Left colon (tissue), 2 donors: ENCODE measurements around the gene PIWIL4. TPM values are rescaled to one million over a fixed set of nuclear protein-coding genes. Genes with fewer than 3 reads are reported as not detected.
A peak's percentile ranks its signal among the peaks of the same experiment; 100 is the strongest.
"Not testable (repeated sequence)": the region's sequence is repeated elsewhere in the genome, so short reads cannot be mapped to it uniquely, and the experiment has no call there.

Experiments
- ATAC-seq: fragments of 200-7000 bp; cut with Tn5 transposase; one replicate; pipeline ENCODE4 v1.9.1; 2020; ENCODE audit warnings: mild to moderate bottlenecking, moderate library complexity
- DNase-seq, 2 donors: peaks; one replicate each; pipeline ENCODE4 v3.0.0-alpha.2; 2020
- intact Hi-C, 2 donors: fragments of 100-400 bp; cut with DNase I in 1 of 2; cut with micrococcal nuclease in 1 of 2; formaldehyde crosslinking; loops; one replicate each; pipeline versions ENCODE4 v1.11.2 to v1.14.0; 2022; cut with DNase I, micrococcal nuclease
- total RNA-seq, 2 donors: library from RNA; stranded (reverse); fragmentation: NEBNext Ultra II Directional; extraction: Animal tissue kit (Norgen Biotek cat#: 25700); gene quantifications; one replicate each; pipeline ENCODE4 v1.2.1, GENCODE V29; 2021
- donor health status: DM: no; HTN: no; CAD: no.
- donor health status: DM: yes; HTN: yes; CAD: no.

PIWIL4 gene
- total RNA-seq, 2 donors from 2014 or later = 5.9 to 7.5 TPM

- DNase-seq (no peak), ATAC-seq (no peak)
- intact Hi-C loops = loop anchor here in 1 of 2 donors (5.0 kb wide), 1 partner anchor 87 kb away; no protein-coding TSS in a partner anchor
These were observed 37.3 kb downstream of the PIWIL4 start for GRCh38 chr11:94604482-94604881.

- intact Hi-C loops = no loop called here
- ATAC-seq = no peak
These were observed 46.0 kb downstream of the PIWIL4 start for GRCh38 chr11:94613120-94613519.

GRCh38 chr11:94623120-94623735 lies 56.1 kb downstream of the PIWIL4 start:
- ATAC-seq (peak; percentile 86), DNase-seq (peak in 1 of 2 donors; percentile 26)
- intact Hi-C loops = loop anchor here in 1 of 2 donors (5.0 kb wide), 1 partner anchor 274 kb away; no protein-coding TSS in a partner anchor

More at GRCh38 chr11:94613120-94613519, 46.0 kb downstream of the PIWIL4 start:
- DNase-seq = no peak

- intact Hi-C loops, ATAC-seq, DNase-seq: not testable (repeated sequence)
These were observed 58.3 kb downstream of the PIWIL4 start for GRCh38 chr11:94625422-94625821.

- intact Hi-C loops = not testable (repeated sequence)
These were observed 59.9 kb downstream of the PIWIL4 start for GRCh38 chr11:94627003-94627560.

GRCh38 chr11:94629741-94630140 lies 62.6 kb downstream of the PIWIL4 start:
- intact Hi-C loops = no loop called here
- no peak for DNase-seq
- no peak for ATAC-seq

More at GRCh38 chr11:94627003-94627560, 59.9 kb downstream of the PIWIL4 start:
- DNase-seq, ATAC-seq: not testable (repeated sequence)

- intact Hi-C loops = no loop called here
- no peak for DNase-seq
- no peak for ATAC-seq
These were observed 63.1 kb downstream of the PIWIL4 start for GRCh38 chr11:94630221-94630620.

- intact Hi-C loops = no loop called here
- DNase-seq (no peak), ATAC-seq (no peak)
These were observed 65.2 kb downstream of the PIWIL4 start for GRCh38 chr11:94632356-94632755.

- intact Hi-C loops = no loop called here
- DNase-seq (no peak), ATAC-seq (no peak)
These were observed 67.9 kb downstream of the PIWIL4 start for GRCh38 chr11:94635072-94635471.

- no peak for DNase-seq
- ATAC-seq = no peak
- intact Hi-C loops = no loop called here
These were observed 69.3 kb downstream of the PIWIL4 start for GRCh38 chr11:94636388-94636949.

GRCh38 chr11:94638301-94638901 lies 71.2 kb downstream of the PIWIL4 start:
- intact Hi-C loops = no loop called here
- ATAC-seq = no peak
- no peak for DNase-seq

- ATAC-seq (no peak), DNase-seq (no peak)
- intact Hi-C loops = no loop called here
These were observed 71.8 kb downstream of the PIWIL4 start for GRCh38 chr11:94638902-94639373.

GRCh38 chr11:94639901-94640721 lies 72.9 kb downstream of the PIWIL4 start:
- ATAC-seq = no peak
- intact Hi-C loops = no loop called here

GRCh38 chr11:94641167-94641761 lies 74.1 kb downstream of the PIWIL4 start:
- intact Hi-C loops = no loop called here
- ATAC-seq (no peak), DNase-seq (no peak)

More at GRCh38 chr11:94639901-94640721, 72.9 kb downstream of the PIWIL4 start:
- DNase-seq = no peak

- ATAC-seq = not testable (repeated sequence)
These were observed 76.0 kb downstream of the PIWIL4 start for GRCh38 chr11:94643186-94643585.

GRCh38 chr11:94647926-94648325 lies 80.8 kb downstream of the PIWIL4 start:
- ATAC-seq = no peak
- intact Hi-C loops = no loop called here
- DNase-seq = no peak

More at GRCh38 chr11:94643186-94643585, 76.0 kb downstream of the PIWIL4 start:
- intact Hi-C loops, DNase-seq: not testable (repeated sequence)

GRCh38 chr11:94648789-94649188 lies 81.6 kb downstream of the PIWIL4 start:
- intact Hi-C loops = no loop called here
- ATAC-seq (no peak), DNase-seq (no peak)

GRCh38 chr11:94649254-94649653 lies 82.1 kb downstream of the PIWIL4 start:
- intact Hi-C loops = no loop called here
- ATAC-seq (no peak), DNase-seq (no peak)
